Measurements from ENCODE around the gene CPNE8.

CPNE8 gene

GRCh38 chr12:38713294-38713693 is 192.1 kb downstream of the CPNE8 start:
- DNase-seq = no peak

DNA sequence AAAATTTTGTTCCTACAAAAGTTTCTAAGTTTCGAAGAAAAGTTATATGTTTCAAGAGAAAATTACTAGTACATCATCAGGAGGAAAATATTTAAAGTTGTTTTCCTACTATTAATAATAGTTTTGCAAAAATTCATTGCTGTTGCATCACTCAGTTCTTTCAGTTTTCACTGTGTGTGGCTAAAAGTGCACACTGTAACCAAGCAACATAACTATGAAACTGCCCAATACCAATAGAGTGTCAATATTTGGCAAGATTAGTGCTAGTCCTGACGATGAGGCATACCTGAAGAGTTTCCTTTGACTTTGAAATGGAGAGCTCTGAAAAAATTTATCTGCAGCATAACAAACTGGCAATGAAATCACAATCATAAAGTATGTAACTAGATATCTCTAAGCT is 194.3 kb downstream of the CPNE8 start:
- no peak for DNase-seq

DNA sequence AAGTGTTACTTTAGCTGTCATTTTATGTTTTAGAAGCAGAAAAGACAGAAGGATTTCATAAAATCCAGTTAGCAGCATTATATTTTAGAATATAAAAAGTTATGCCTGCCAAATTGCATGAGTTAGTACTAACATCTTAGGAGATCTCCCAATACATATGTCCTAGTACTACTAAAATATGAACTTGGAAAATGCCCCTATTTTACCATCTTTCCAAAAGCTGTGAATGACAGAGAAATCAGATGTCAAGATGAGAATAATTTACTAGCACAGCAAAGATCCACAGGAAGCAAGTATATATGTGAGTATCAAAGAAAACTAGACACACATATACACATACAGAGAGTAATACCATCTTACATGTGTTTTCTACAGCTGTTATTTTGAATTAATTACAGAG is 196.9 kb downstream of the CPNE8 start:
- DNase-seq = no peak

DNA sequence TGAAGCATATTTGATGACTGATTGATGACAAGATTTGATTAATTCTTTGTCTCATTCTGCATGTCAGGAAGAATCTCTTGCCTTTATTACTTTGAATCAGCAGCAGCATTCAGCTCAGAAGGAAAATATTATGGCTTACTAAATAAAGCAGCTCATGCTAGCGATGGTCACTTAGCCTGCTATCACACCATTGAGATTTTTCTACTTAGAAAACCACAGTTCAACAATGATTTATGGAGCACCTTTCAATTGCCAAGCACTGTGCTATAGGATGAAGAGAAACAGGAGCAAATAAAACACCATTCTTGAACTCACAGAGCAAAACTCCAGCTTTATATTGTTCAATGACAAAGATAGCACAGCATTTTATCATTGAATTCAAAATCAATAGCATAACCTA is 197.7 kb downstream of the CPNE8 start:
- DNase-seq = no peak

GRCh38 chr12:38697289-38697688 is 208.1 kb downstream of the CPNE8 start:
- no peak for DNase-seq

DNA sequence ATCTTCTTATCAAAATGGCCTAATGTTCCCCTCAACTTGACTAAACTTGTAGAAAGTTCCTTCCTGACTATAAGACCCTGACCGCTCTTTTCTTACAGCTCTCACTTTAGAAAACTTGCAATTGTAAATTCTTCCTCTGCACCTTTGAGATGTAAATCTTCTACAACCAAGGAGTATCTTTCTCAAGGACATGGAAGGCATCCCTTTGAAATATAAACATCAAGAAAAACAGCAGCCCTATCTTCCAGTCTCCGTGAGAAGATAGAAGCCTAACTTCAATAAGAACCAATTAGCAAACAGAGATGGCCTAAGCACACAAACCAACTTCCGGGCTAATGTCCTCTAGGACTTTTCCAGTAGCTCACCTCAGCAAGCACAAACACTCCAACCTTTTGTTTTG is 210.3 kb downstream of the CPNE8 start:
- DNase-seq = no peak

DNA sequence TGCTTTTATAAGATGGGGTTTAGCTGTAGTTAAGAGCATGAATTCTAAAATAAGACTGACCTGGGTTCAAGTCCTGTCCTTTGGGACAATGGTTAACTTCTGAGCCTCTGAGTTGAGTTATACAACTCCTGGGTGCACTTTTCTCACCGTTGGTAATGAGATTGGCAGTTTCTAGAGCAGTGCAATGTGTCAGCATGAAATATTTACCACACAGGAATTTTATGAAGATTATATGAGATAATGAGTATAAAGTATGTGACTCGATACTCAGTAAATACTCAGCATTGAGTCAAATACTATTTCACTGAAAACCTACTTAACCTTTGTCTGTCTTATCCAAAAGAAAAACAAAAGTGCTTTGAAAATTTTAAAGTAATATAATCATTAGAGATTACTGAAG is 214.2 kb downstream of the CPNE8 start:
- no peak for DNase-seq

GRCh38 chr12:38690646-38691045 is 214.7 kb downstream of the CPNE8 start:
- no peak for DNase-seq

DNA sequence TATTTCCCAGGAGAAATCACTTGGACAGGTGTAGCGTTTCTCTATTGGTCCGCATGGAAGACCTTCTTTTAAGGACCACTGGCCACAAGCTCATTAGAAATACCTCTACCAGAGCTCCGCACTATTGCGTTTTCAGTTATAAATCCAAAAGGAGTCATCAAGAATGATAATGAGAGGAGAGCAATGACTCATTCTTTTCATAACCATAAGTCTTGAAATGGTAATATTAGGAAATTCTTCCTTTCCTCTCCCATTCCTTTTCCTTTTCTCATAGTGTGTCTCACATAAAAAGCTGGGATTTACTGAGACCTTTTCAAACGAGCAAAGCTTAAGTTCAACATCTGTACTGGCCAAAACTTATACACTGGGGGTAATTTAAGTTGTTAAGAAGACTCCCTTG is 215.7 kb downstream of the CPNE8 start:
- no peak for DNase-seq

GRCh38 chr12:38689195-38689594 is 216.2 kb downstream of the CPNE8 start:
- no peak for DNase-seq

DNA sequence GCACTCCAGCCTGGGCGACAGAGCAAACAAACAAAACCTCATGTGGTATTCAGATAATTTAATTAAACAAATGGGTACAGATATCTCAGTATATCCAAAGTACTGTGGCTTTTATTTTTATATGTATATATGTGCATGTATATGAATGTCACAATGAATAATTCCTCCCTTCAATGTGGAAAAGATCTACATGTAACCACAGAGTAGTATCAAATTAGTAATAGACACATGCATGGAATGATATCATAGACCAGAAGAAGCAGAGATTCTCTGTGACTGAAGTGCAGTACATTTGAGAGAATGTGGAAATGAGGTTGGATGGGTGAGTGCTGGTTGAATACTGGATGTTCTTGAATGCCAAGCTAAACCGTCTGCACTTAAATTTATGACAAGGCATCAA is 222.9 kb downstream of the CPNE8 start:
- no peak for DNase-seq

GRCh38 chr12:38669530-38669929 is 235.9 kb downstream of the CPNE8 start:
- no peak for DNase-seq

- no peak for DNase-seq
Measured at GRCh38 chr12:38669081-38669480, 236.3 kb downstream of the CPNE8 start.

GRCh38 chr12:38666425-38666824 is 239.0 kb downstream of the CPNE8 start:
- no peak for DNase-seq

- DNase-seq = no peak
Measured at GRCh38 chr12:38664661-38665269, 240.6 kb downstream of the CPNE8 start.

- DNase-seq = no peak
Measured at GRCh38 chr12:38662829-38663228, 242.6 kb downstream of the CPNE8 start.

GRCh38 chr12:38653650-38654049 is 251.7 kb downstream of the CPNE8 start:
- no peak for DNase-seq

DNA sequence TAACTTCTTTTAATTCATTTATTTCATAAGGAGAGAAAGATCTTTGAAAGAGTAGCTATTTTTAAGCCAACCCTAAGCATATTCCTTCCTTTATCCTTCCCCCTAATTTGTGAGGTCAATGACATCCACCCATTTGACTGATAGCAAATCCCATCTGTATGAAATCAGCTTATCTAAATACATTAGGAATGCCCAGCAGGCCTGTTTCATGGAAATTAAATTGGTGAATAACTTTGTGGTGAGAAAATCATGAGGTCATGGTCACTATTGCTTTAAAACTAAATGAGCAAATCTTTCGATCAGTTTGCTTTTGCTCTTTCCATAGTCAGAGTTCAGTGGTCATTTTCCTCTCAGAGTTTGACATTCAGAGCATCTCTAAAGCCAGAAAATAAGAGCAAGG is 256.6 kb downstream of the CPNE8 start:
- DNase-seq = no peak

- DNase-seq = no peak
Measured at GRCh38 chr12:38646146-38646545, 259.2 kb downstream of the CPNE8 start.

- DNase-seq = no peak
Measured at GRCh38 chr12:38639625-38640024, 265.8 kb downstream of the CPNE8 start.

DNA sequence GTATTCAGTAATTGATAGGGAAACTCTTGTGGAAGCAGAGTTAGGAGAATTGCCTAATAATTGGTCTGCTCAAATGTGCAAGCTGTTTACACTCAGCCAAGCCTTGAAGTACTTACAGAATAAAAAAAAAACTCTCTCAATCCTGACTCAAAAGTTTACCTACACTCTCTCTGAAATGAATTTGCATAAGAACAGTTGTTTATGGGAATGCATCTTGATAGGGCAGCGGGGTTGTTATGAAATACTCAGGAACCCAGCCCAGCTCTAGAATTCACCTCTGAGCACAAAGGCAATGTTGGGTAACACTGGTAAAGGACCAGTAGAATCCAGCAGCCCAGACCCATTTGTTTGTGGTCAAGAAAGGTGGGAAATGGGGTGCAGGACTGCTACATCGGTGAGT is 267.0 kb downstream of the CPNE8 start:
- DNase-seq = no peak

DNA sequence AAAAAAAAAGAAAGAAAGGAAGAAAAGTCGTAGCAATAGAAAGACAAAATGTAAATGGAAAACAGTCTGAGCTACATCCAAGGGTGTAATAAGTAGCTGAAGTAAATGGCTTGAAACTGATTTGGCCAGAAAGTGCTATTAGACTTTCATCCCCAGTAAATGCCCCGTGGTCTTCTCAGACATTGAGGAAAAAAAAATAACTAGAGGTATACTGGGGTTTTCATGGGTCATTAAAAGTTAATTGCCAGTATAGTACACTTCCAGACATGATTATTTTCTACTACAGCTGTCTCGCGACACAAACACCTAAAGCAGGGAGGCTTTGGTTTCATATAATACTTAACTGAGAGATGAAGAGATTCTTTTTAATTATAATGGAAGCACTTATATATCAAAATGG is 271.9 kb downstream of the CPNE8 start:
- no peak for DNase-seq

DNA sequence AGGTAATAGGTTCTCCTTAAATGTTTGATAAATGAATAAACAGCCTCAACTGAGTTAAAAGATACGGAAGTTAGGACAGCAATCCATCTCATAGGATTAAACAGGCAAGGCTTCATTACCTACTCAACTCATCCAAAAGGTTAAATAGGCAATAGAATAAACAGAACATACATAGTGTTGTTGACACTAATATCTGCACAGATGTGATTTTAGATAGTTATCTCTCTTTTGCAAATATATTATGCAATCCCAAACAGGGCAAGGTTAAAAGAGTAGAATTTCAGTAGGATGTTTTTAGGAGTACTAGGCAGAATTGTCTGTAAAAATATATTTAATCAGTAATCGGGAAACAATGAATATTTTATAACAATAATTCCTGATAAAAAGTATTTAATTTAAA is 276.3 kb downstream of the CPNE8 start:
- DNase-seq = no peak

DNA sequence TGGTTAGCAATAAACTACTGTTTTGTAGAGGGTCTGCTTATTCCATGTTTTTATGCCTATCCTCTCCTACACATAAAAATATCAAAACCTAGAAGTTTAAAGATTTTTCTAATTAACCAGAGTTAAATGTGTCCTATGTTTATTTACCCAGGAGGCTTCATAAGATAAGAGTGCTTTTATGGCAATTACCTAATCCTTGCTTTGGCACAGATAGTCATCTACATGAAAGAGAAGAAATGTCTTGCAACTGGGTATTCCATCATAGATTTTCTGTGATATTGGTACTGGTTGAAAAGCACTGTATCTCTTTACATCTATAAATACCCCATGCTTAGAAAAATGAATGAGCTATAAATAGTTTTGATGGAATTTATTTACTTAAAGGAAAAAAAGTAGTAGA is 277.1 kb downstream of the CPNE8 start:
- no peak for DNase-seq

GRCh38 chr12:38625306-38625705 is 280.1 kb downstream of the CPNE8 start:
- no peak for DNase-seq

- no peak for DNase-seq
Measured at GRCh38 chr12:38614171-38614570, 291.2 kb downstream of the CPNE8 start.

Measured in activated CD8-positive, alpha-beta memory T cell treated with anti-CD3 and anti-CD28 coated beads, Interleukin-2, amount 50 U/mL, for 48 hours (primary cell).